Adrenal gland (tissue), 5 donors: Measurements from ENCODE around the gene HPCA.

Experiments used
- CTCF ChIP-seq, 6 experiments: fragments of 450-650 bp in 4 of 6; fragments of 200-600 bp in 2 of 6; sonication (generic) in 1 of 6; IDR thresholded peaks; 1 replicate in 5 of 6; 2 replicates in 1 of 6; pipeline versions ENCODE4 v1.5.1 to v1.8.0; 2016 to 2021; ENCODE audit warnings: antibody characterized with exemption in 6 of 6, mild to moderate bottlenecking in 2 of 6, moderate library complexity in 1 of 6
- POLR2A ChIP-seq, 2 donors: fragments of 450-650 bp; IDR thresholded peaks; one replicate each; pipeline ENCODE4 v1.6.1; 2017; ENCODE audit warnings: antibody characterized with exemption in 2 of 2, mild to moderate bottlenecking in 2 of 2, moderate library complexity in 1 of 2
- donor health status: DM: no; HTN: no; CAD: no.

- TF ChIP-seq CTCF (IDR thresholded peaks at IDR 0.05) (no peak), POLR2A (IDR thresholded peaks at IDR 0.05) (no peak)
Measured at GRCh38 chr1:32848354-32849063, 37.8 kb upstream of the HPCA start.
